Fibroblast of pulmonary artery (primary cell): ENCODE data around the gene CTRL.
A peak's percentile ranks its signal among the peaks of the same experiment; 100 is the strongest.
"Not testable (repeated sequence)": the region's sequence is repeated elsewhere in the genome, so short reads cannot be mapped to it uniquely, and the experiment has no call there.

Source experiments
- DNase-seq: peaks from one replicate; pipeline ENCODE4 v3.0.0-alpha.2; 2010; ENCODE audit warnings: low read depth
- H3K4me3 ChIP-seq: replicated peaks from 2 replicates; pipeline ENCODE4 v1.5.1; 2011; ENCODE audit warnings: low read depth, mild to moderate bottlenecking, control low read depth, low read length, moderate library complexity
- TF ChIP-seq, protein P1 (sequence below): IDR thresholded peaks from 2 replicates; pipeline ENCODE4 v1.5.1; 2011; ENCODE audit warnings: mild to moderate bottlenecking, control low read depth, low read length, inconsistent platforms; ENCODE audit errors: missing control alignments

The CTRL gene

DNA sequence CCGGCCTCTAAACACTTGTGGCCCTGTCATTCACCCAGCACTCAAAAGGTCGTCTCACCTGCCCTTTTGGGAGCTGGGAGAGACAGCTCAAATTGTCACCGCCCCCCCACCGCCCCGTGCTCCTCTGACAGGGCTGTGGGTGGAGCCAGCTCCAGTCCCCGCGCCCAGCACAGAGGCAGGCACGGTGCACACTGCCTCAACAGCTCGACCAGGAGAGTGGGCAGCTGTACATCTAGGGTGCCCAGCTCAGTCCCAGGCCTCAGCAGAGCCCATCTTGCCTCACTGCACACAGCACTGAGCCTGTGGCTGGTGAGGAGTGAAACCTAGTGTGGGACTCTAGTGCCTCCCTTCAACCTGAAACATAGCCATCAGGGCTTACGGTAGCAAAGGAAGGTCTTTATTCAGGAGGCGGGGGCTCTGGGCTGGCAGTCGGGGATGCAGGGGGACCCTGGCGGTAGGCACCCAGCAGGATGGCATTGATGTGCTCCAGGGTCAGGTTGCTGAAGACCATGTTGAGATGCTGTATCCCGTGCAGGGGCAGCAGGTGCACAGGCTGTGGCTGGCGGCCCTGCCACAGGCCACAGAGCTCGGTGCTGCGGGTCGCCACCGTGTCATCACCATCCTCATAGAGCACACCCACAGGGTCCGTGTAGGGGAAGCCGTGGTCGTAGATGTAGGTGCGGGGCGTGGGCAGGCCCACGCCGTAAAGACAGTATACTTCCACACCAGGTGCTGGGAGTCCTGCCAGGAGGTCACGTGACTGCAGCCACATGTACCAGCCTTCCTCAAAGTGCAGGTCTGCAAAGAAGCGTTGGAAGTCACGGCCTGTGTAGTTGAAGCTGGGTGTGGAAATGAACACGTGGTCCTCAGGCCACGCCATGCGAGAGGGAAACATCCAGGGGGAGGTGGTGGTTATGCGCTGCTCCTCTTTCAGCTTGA lies 8.1 kb upstream of the CTRL start:
- no peak overlapping the region for H3K4me3 ChIP-seq
- DNase-seq, result no peak
- TF ChIP-seq, protein P1, sequence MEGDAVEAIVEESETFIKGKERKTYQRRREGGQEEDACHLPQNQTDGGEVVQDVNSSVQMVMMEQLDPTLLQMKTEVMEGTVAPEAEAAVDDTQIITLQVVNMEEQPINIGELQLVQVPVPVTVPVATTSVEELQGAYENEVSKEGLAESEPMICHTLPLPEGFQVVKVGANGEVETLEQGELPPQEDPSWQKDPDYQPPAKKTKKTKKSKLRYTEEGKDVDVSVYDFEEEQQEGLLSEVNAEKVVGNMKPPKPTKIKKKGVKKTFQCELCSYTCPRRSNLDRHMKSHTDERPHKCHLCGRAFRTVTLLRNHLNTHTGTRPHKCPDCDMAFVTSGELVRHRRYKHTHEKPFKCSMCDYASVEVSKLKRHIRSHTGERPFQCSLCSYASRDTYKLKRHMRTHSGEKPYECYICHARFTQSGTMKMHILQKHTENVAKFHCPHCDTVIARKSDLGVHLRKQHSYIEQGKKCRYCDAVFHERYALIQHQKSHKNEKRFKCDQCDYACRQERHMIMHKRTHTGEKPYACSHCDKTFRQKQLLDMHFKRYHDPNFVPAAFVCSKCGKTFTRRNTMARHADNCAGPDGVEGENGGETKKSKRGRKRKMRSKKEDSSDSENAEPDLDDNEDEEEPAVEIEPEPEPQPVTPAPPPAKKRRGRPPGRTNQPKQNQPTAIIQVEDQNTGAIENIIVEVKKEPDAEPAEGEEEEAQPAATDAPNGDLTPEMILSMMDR, result no peak

DNA sequence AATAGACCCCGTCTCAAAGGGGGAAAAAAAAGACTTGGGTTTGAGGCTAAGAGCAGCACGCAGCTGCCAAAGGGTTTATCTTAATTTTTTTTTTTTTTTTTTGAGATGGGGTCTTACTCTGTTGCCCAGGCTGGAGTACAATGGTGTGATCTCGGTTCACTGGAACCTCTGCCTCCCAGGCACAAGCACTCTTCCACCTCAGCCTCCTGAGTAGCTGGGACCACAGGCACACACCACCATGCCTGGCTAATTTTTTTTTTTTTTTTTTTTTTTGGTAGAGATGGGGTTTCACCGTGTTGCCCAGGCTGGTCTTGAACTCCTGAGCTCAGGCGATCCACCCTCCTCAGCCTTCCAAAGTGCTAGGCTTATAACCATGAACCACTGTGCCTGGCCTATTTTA lies 6.1 kb upstream of the CTRL start:
- not testable (repeated sequence) for H3K4me3 ChIP-seq, DNase-seq

DNA sequence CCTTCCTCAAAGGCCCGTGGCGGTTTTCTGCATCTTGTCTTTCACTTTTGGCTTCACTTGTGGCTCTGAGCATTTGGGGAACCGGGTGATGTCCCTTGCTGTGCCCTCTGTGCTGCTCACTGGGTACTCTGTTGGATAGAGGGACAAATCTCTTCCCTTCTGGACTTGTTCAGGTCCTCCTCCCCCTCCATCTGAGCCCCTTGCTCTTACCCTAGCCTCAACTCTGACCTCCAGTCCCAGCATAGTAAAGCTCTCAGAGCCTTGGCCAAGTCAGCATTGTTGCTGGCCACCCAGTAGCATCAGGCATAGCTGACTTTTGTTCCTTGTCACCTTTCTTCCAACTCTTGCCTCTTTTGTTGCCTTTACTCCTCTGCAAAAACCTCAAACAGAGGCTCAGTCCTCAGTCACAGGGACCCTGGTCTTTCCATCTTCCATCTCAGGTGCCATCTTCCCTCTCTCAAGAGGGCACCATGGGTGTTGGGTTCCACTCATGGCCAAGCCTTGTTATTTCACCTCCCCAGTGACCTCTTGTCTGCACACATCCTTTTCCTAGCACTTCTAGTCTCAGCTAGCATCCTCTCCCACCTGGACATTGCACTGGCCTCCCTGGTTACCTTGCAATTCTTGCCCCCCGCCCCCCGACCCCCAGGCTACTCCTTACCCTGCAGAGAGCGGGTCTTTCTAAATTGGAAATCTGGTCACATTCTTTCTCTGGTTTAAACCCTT lies 5.4 kb upstream of the CTRL start:
- TF ChIP-seq, protein P1, result no peak
- DNase-seq, result peak; percentile 63
- peak overlapping the region; percentile 95 for H3K4me3 ChIP-seq

DNA sequence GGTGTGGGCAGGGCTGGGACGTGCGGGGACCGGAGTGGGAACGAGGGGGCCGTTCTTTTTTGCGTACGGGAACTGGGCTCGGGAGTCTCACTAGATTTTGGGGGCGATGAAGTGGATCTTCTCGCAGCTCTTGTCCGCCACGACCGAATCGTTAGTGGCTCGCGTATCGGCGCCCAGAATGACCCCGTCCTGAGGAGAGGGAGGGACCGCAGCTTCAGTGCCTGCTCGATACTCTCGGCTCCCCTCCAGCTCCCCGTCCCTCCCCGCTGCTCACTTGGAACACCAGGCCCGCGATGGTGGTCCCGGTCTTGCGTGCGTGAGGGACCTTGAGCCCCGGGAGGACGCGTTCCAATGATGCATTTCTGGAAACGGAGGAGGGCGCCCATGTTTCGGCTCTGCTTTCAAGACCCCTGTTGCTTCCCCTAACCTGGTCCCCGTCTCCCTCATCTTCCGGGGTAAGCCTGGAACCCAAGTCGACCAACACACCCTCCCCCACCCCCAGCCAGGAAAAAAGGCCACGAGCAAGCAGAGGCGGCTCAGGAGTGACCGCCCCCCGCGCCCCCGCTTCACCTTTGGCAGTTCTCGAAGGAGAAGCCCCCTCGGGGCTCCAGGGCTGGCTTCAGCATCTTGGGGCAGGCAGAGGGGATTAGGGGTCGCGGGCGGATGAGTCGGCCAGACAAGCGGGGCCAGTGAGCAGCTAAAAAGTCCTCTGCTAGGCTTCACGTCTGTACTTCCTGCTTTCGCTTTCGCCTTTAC lies 4.6 kb upstream of the CTRL start, which contains the start of gene PSMB10:
PSMB10 (minus strand) TSS at position 727 of the 756 bp plus-strand sequence; CDS start at position 626, 101 bp downstream.
- DNase-seq, result peak; percentile 32
- TF ChIP-seq, protein P1, result no peak
- H3K4me3 ChIP-seq, result peak within 1 kb of the TSS; percentile 95

DNA sequence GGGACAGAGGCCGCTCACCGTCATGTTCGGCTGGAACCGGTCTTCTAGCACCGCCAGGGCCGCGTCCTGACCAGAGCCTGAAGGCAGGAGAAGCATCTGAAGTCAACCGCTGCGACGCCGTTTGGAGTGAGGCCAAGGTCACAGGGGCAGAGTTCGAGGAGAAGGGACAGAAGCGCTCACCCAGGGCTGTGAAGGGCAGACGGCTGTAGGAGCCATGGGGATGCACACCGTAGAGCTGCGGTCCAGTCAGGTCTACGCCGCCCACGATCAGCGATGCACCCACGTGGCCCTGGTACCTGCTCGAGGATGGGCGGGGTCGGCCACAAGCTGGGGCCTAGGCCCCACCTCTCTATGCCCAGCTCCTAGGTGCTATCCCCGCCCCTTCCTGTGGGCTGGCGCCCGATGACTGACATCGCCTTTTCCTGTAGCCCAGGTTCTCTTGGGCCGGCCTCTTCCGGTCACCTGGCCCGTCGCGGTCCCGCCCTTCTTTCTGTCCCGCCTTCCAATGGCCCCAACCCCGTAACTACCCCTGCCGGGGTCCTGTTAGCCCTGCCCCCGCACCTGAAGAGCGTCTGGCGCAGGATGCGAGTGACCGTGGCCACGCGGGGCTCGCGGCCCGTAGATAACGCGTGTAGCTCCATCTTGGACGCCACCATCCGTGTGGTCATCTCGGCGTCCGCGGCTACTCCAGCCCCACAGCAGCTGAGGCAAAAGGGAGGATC lies 3.9 kb upstream of the CTRL start:
- TF ChIP-seq, protein P1, result no peak
- H3K4me3 ChIP-seq, result peak overlapping the region; percentile 95
- peak; percentile 90 for DNase-seq

DNA sequence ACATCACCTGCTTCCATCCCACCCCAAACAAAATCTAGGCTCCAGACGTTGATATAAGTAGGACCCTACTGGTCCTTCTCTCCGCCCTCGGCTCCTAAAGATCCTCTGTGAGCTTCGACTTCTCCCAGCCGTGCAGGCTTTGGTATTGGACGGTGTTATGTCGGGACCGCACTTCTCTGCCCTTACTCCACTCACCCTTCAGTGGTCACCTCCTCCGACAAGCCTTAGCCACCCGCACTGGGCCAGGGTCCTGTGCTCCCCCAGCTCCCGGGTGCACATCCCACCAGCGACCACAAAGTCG lies 3.4 kb upstream of the CTRL start:
- peak overlapping the region; percentile 95 for H3K4me3 ChIP-seq
- TF ChIP-seq, protein P1, result no peak
- no peak for DNase-seq
